GM18519 (cell line): ENCODE data around the gene MMD.

Source experiments
- ATAC-seq: cut with Tn5 transposase; IDR thresholded peaks from one replicate; pipeline ENCODE4 v1.9.1; 2021; ENCODE audit warnings: mild to moderate bottlenecking, moderate library complexity; ENCODE audit not compliant: unreplicated experiment, low FRiP score

MMD gene

GRCh38 chr17:55356434-55357328 is 65.0 kb downstream of the MMD start:
- peak; percentile 96 for ATAC-seq

GRCh38 chr17:55354941-55355340 is 66.7 kb downstream of the MMD start:
- ATAC-seq, result no peak

- no peak for ATAC-seq
Observed at GRCh38 chr17:55354010-55354409, 67.6 kb downstream of the MMD start.

- ATAC-seq, result no peak
Observed at GRCh38 chr17:55351226-55351625, 70.4 kb downstream of the MMD start.

- no peak for ATAC-seq
Observed at GRCh38 chr17:55350825-55351205, 70.8 kb downstream of the MMD start.

GRCh38 chr17:55348749-55349354 is 72.8 kb downstream of the MMD start:
- no peak for ATAC-seq

DNA sequence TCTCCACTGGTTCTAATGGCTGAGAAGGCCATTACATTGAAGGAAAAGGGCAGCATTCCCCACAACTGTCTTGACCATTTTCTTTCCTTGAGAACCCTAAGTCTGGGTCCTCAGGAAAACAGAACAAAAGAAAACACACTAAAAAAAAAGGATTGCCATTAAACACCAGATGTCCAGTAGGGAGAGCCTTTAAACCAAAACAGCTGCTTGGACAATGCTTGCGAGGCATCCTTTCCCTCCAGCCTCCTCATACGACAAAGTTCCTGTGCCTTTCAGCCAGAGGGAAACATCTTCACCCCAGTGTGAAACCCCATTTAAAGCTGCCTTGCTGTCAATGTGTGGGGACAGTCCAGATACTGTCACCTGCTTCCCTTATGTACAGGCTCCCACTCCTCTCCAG is 74.3 kb downstream of the MMD start:
- ATAC-seq, result no peak

DNA sequence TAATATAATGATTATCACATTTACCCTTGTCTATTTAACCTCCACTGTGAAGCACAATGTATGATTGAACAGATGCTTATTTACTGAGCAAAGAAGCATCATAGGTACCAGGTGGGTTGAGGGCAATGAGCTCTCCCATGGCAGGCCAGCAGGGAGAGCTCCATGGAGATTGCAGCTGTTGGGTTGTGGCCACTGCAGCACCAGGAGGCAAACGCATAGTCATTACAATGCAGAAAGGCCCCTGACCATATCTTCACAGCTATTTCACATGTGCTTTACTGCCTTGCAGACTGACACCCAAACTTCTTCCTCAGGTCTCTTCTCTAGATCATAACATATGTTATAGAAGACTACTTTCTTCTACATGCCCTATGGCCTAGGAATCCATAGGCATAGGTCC is 75.0 kb downstream of the MMD start:
- ATAC-seq, result no peak

DNA sequence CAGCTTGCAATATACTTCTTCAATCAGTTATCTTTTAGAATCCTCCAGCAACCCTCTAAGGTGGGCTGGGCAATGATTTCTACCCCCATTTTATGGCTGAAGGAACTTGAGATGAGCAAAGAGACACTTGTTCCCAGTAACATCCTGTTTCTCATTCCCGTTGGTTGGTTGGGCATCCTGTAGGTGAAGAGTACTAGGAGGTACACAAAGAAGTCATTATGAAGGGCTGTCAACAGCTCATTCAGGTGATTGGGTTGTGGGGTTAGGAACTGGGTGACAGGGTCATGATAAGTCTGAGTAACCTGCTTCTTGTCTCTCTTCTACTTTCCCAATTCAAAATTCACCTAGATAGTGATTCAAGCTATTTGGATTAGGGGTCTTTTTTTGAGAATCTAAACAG is 76.5 kb downstream of the MMD start:
- ATAC-seq, result no peak

DNA sequence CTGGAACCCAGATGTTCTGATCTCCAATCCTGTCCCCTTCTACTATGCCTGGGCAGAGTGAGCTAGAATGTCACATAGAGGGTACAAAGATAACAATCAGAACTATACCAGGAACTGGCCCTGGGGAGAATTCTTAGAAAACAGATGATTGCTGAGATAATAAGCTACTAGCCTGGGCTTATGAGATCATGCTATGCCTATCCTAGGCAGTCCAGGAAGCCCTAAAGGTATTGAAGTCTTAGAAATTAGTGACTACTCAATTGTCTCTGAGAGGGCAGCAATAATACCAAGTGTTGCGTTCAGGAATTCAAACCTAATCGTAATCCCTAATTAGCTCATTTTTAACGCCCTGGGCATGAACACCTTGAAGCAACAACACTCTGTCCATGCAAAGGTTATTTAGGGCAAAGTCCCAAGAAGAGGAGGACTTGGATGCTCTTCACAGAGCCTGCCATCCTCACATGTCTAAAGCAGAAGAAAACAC is 77.1 kb downstream of the MMD start:
- no peak for ATAC-seq

GRCh38 chr17:55343900-55344513 is 77.6 kb downstream of the MMD start:
- ATAC-seq, result no peak

DNA sequence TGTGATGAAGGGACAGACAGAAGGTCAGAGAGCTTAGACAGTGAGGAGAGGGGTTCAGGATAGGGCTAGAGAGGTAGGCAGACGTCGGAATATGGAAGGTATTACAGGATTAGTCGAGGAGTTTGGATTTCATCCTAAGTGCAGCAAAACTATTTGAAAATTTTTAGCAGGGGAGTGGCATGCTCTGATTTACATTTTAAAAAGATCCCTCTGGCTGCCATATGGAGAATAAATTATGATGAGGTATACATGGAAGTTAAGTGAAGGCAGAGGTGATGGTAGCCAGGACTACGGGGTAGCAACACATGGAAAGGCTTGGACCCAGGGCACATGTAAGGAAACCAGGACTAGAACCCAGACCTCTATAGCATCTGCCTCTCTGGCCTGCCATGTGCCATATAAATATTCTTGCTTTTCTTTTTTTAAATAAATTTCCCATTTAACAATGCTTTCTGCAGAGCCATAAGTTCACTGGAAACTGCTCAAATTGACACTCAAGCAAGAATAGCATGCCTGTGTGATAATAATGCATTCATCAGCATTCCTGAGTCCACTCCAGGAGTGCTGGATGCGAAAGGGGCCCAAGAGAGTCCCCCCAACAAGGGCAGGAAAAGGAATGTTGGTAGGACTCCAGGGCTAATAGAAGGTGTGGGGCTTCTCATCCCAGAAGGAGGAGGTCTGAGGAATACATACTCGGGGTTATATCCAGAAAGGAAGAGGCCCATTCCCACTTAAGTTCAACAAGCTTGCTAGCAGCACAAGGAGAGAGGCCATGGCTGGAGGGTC is 78.6 kb downstream of the MMD start:
- no peak for ATAC-seq
